HG03521 (cell line): Measurements from ENCODE around the gene HEYL.

Experiments
- ATAC-seq: cut with Tn5 transposase; IDR thresholded peaks from one replicate; pipeline ENCODE4 v1.9.1; 2021; ENCODE audit warnings: mild to moderate bottlenecking, moderate library complexity; ENCODE audit not compliant: unreplicated experiment

The HEYL gene

GRCh38 chr1:39642796-39643195 lies 3.4 kb upstream of the HEYL start:
- ATAC-seq, result no peak

- no peak for ATAC-seq
Observed at GRCh38 chr1:39640861-39641260, 1.4 kb upstream of the HEYL start.

- no peak for ATAC-seq
Observed at GRCh38 chr1:39638965-39639304, 508 bp downstream of the HEYL start.

- ATAC-seq, result no peak
Observed at GRCh38 chr1:39637361-39637760, 2.1 kb downstream of the HEYL start.

- no peak for ATAC-seq
Observed at GRCh38 chr1:39635871-39636210, 3.6 kb downstream of the HEYL start.

GRCh38 chr1:39635205-39635870 lies 4.1 kb downstream of the HEYL start:
- ATAC-seq, result no peak

GRCh38 chr1:39633422-39633821 lies 6.0 kb downstream of the HEYL start:
- no peak for ATAC-seq

GRCh38 chr1:39632682-39633417 lies 6.6 kb downstream of the HEYL start:
- no peak for ATAC-seq

- no peak for ATAC-seq
Observed at GRCh38 chr1:39632323-39632681, 7.1 kb downstream of the HEYL start.

GRCh38 chr1:39631361-39632322 lies 7.8 kb downstream of the HEYL start:
- ATAC-seq, result no peak

- no peak for ATAC-seq
Observed at GRCh38 chr1:39628807-39629350, 10.6 kb downstream of the HEYL start.

- ATAC-seq, result no peak
Observed at GRCh38 chr1:39626646-39627045, 12.8 kb downstream of the HEYL start.

- no peak for ATAC-seq
Observed at GRCh38 chr1:39625462-39626273, 13.8 kb downstream of the HEYL start.

- no peak for ATAC-seq
Observed at GRCh38 chr1:39625009-39625408, 14.4 kb downstream of the HEYL start.

- no peak for ATAC-seq
Observed at GRCh38 chr1:39623053-39623452, 16.4 kb downstream of the HEYL start.

GRCh38 chr1:39622427-39622826 lies 17.0 kb downstream of the HEYL start:
- no peak for ATAC-seq

GRCh38 chr1:39620659-39621165 lies 18.7 kb downstream of the HEYL start:
- ATAC-seq, result no peak

GRCh38 chr1:39617488-39618049 lies 21.9 kb downstream of the HEYL start:
- ATAC-seq, result no peak

GRCh38 chr1:39615086-39615673 lies 24.3 kb downstream of the HEYL start:
- no peak for ATAC-seq

GRCh38 chr1:39614488-39614887 lies 25.0 kb downstream of the HEYL start:
- no peak for ATAC-seq
